NB4 (cell line): ENCODE results near the gene HOXA4.

Experiments used
- DNase-seq: peaks from one replicate; pipeline ENCODE4 v3.0.0; 2010; ENCODE audit warnings: low read depth
- H3K4me3 ChIP-seq: one replicate; pipeline ENCODE4 v1.5.1; 2011; ENCODE audit warnings: mild to moderate bottlenecking, low read depth, low read length, moderate library complexity
- MAX ChIP-seq: IDR thresholded peaks from 2 replicates; pipeline ENCODE4 v1.6.1; 2011; ENCODE audit warnings: low read depth, low read length
- MYC ChIP-seq: IDR thresholded peaks from 2 replicates; pipeline ENCODE4 v1.6.1; 2011; ENCODE audit warnings: low read depth, low read length
- POLR2A ChIP-seq: IDR thresholded peaks from 2 replicates; pipeline ENCODE4 v1.6.1; 2011; ENCODE audit warnings: mild to moderate bottlenecking; ENCODE audit not compliant: insufficient read length; ENCODE audit errors: extremely low read depth
- TF ChIP-seq, protein P1 (sequence below): IDR thresholded peaks from one replicate; pipeline ENCODE4 v1.5.1; 2012; ENCODE audit warnings: low read depth, low read length

Gene HOXA4

GRCh38 chr7:27141923-27142579 is 11.5 kb upstream of the HOXA4 start:
- TF ChIP-seq MAX (no peak), POLR2A (no peak), MYC (no peak)
- TF ChIP-seq, protein P1, sequence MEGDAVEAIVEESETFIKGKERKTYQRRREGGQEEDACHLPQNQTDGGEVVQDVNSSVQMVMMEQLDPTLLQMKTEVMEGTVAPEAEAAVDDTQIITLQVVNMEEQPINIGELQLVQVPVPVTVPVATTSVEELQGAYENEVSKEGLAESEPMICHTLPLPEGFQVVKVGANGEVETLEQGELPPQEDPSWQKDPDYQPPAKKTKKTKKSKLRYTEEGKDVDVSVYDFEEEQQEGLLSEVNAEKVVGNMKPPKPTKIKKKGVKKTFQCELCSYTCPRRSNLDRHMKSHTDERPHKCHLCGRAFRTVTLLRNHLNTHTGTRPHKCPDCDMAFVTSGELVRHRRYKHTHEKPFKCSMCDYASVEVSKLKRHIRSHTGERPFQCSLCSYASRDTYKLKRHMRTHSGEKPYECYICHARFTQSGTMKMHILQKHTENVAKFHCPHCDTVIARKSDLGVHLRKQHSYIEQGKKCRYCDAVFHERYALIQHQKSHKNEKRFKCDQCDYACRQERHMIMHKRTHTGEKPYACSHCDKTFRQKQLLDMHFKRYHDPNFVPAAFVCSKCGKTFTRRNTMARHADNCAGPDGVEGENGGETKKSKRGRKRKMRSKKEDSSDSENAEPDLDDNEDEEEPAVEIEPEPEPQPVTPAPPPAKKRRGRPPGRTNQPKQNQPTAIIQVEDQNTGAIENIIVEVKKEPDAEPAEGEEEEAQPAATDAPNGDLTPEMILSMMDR, result no peak
- H3K4me3 ChIP-seq, result no peak overlapping the region
- no peak for DNase-seq

DNA sequence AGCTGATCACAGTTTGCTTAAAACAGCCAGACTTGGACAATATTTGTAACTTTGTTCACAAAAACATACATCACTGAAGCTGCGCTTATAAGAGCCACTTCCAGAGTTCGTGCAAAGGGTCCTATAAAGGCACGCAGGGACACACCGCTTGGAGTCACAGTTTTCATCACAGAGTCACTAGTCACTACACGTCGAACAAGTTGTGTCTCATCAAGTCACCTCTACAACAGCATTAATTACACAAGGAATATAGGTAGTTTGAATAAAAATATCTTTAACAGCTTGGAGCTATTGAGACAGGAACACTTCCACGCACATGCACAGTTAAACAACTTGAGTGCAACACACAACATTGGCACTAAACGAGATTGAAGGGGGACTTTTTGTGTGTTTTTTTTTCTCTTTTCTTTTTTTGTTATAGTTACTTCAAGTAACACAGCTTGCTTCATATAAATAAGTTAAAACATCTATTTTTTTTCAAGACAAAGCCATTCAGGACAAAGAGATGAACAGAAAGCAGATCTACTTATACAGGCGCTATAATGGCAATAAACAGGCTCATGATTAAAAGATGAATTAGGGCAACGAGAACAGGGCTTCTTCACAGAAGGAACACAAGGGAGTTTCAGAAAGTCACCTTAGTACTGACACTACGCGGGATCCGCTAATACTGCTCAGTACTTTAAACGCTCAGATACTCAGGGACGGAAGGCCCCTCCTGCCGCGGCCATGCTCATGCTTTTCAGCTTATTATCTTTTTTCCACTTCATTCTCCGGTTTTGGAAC is 10.8 kb upstream of the HOXA4 start:
- H3K4me3 ChIP-seq, result no peak overlapping the region
- DNase-seq, result no peak

GRCh38 chr7:27140126-27140857 is 9.7 kb upstream of the HOXA4 start:
- TF ChIP-seq MAX (no peak), MYC (no peak), POLR2A (no peak)
- TF ChIP-seq, protein P1, result no peak
- no peak for DNase-seq
- no peak overlapping the region for H3K4me3 ChIP-seq

More for the DNA sequence above, 10.8 kb upstream of the HOXA4 start:
- TF ChIP-seq MYC, result no peak
- TF ChIP-seq, protein P1, result no peak

- H3K4me3 ChIP-seq, result no peak overlapping the region
- DNase-seq, result no peak
- no peak for TF ChIP-seq MAX
- TF ChIP-seq, protein P1, result no peak
- no peak for TF ChIP-seq MYC
- no peak for TF ChIP-seq POLR2A
These were observed 9.0 kb upstream of the HOXA4 start for GRCh38 chr7:27139334-27140125.

DNA sequence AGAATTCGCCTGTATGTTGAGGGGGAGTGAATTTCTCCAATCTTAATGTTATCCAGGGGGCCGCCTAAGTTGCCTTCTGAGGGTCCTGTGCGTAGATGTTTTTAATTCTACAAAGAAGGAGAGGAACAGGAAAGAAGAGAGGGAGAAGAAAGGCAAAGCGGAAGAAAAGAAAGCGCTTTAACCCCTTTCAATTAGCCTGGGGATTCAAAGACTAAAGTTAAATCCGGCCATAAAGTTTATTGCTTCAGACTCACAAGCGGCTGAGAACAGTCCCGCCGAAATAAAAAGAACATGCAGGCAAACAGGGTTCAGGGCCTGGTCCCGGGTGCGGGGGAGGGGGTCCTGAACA is 8.4 kb upstream of the HOXA4 start:
- no peak for TF ChIP-seq MYC
- TF ChIP-seq, protein P1, result no peak
- no peak for TF ChIP-seq POLR2A
- no peak for TF ChIP-seq MAX
- H3K4me3 ChIP-seq, result no peak overlapping the region
- DNase-seq, result no peak
